Gastroesophageal sphincter (tissue), 3 donors: ENCODE data around the gene KMT5C.

Source experiments
- POLR2AphosphoS5 ChIP-seq: sonication (generic); formaldehyde crosslinking; IDR thresholded peaks from one replicate; pipeline ENCODE4 v1.6.1; 2017; ENCODE audit warnings: antibody characterized with exemption
- TF ChIP-seq, protein P1 (sequence below), 4 experiments: fragments of 200-600 bp in 2 of 4; fragments of 450-650 bp in 2 of 4; sonication (generic) in 1 of 4; IDR thresholded peaks; one replicate each; pipeline ENCODE4 v1.5.1; 2017 to 2019; ENCODE audit warnings: antibody characterized with exemption in 4 of 4, mild to moderate bottlenecking in 2 of 4, moderate library complexity in 2 of 4

DNA sequence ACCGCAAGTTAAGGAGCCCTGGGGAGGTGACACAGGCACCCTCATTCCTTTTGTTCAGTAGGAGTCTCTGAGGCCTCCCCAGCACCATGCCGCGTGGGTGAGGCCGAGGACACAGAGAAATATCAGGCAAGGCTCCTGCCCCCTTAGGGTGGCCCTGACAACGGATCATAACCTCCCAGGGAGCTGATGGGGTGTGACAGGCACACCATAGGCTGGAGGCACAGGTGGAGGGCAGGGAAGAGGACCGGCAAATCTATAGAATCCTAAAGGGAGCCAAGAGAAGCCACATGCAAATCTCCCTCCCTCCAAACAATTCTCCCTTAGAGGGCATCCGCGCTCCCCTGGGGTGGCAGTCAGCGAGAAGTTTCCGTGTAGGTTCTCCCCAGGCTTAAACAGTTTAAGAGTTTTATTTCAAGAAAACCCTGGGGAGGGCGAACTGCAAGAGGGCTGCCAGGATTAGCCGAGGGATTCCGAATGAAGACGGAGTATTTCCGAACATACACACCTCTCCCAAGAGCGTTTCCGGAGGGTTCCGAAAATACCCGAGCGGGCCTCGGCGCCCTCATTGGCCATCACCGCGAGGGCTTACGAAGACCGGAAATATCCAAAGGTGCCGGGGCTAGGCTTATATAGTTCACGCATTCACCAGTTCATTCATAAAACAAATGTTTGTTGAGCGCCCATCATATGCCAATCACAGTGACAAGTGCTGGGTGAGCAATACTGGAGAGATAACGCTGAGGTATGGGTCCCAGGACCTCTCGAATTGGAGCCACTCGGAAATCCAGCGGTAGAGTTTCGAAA, 45.4 kb downstream of the KMT5C start:
- TF ChIP-seq, protein P1, sequence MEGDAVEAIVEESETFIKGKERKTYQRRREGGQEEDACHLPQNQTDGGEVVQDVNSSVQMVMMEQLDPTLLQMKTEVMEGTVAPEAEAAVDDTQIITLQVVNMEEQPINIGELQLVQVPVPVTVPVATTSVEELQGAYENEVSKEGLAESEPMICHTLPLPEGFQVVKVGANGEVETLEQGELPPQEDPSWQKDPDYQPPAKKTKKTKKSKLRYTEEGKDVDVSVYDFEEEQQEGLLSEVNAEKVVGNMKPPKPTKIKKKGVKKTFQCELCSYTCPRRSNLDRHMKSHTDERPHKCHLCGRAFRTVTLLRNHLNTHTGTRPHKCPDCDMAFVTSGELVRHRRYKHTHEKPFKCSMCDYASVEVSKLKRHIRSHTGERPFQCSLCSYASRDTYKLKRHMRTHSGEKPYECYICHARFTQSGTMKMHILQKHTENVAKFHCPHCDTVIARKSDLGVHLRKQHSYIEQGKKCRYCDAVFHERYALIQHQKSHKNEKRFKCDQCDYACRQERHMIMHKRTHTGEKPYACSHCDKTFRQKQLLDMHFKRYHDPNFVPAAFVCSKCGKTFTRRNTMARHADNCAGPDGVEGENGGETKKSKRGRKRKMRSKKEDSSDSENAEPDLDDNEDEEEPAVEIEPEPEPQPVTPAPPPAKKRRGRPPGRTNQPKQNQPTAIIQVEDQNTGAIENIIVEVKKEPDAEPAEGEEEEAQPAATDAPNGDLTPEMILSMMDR (IDR thresholded peaks at IDR 0.05), result no peak
- no peak for TF ChIP-seq POLR2AphosphoS5
